DMS153 (cell line): ENCODE results near the gene OR2AG2.

ENCODE experiments used
- DNase-seq: peaks from one replicate; lab custom pipeline; 2025; lab: John Stamatoyannopoulos, UW

OR2AG2 gene

DNA sequence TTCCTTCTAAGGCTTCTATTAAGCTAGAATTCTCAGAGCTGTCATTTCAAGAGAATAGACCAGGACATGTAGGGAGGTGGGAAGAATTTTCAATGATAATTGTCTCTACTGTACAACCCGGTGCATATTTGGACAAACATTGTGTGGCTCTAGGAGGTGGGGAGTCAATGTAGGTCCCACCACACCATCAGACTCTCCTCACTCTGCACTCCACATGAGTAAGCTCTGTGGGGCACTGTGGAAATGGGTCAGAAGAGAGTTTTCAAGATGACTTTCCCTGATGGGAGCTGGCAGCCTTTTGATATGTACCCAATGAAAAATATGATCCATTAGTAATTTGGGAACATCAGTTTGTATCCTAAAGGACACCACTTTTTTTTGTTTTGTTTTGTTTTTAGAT is 33.2 kb downstream of the OR2AG2 start:
- no peak for DNase-seq

- no peak for DNase-seq
Observed at GRCh38 chr11:6737872-6738466, 33.8 kb downstream of the OR2AG2 start.

DNA sequence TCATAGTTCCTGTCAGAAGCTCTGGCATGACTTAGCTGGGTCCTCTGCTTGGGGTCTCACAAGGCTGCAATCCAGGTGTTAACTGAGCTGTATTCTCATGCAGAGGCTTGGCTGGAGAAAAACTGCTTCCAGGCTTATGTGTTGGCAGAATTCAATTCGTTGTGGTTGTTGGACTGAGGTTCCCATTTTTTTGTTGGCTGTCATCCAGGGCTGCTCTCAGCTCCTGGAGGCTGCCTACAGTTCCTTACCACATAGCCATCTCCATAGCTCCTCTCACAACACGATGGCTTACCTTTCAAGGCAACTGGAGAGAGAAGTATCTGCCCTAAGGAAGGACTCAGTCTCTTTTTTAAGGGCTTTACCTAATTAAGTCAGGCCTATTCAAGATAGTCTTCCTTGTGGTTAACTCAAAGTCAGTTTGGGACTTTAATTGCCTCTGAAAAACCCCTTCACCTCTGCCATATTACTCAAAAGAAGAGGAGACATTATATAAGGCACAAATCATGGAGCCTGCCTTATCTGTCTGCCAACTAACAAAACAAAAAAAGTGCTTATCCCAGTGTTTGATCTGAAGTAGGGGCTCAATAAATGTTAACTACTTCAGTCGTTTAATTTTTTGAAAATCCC is 35.2 kb downstream of the OR2AG2 start:
- DNase-seq: no peak

- DNase-seq: no peak
Observed at GRCh38 chr11:6735306-6735705, 36.5 kb downstream of the OR2AG2 start.

DNA sequence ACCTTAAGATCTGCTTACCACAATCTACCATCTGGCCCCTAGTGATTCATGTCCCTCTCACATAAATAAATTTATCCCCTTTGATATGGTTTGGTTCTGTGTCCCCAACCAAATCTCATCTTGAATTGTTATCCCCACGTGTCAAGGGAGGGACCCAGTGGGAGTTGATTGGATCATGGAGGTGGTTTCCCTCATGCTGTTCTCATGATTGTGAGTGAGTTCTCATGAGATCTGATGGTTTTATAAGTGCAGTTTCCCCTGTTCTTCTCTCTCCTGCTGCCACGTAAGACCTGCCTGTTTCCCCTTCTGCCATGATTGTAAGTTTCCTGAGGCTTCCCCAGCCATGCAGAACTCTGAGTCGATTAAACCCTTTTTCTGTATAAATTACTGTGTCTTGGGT is 37.2 kb downstream of the OR2AG2 start:
- no peak for DNase-seq

DNA sequence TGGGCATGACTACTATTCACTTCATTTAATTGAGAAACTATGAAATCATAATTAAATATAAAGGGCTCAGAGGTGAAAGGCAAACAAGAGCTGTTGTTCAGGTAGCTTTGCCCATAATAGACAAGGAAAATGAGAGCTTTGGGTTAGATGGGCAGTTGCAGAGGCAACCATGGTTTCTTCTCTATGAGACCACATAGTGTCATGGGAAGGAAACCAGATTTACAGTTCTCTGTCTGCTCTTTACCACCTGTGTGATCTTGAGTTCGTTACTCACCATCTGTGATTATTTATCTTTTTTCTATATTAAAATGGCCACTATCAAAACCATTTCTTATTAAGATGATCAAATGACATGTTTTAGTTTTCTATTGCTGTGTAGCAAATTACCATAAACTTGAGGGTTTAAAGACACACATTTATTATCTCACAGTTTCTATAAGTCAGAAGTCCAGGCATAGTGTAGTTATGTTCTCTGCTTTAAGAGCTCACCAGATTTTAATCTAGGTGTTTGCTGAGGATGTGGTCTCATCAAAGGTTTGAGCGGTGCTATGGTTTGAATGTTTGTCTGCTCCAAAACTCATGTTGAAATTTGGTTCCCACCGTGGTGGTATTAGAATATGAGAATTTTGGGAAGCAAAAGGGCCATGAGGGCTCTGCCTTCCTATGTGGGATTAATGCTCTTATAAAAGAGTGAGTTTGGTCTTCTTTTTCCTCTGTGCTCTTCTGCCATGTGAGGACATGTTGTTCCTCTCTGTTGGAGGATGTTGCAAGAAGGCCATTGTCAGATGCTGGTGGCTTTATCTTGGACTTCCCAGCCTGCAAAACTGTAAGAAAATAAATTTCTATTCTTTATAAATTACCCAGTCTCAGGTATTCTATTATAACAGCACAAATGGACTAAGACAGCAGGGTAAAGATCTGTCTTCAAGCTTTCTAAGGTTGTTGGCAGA is 38.2 kb downstream of the OR2AG2 start:
- no peak for DNase-seq

DNA sequence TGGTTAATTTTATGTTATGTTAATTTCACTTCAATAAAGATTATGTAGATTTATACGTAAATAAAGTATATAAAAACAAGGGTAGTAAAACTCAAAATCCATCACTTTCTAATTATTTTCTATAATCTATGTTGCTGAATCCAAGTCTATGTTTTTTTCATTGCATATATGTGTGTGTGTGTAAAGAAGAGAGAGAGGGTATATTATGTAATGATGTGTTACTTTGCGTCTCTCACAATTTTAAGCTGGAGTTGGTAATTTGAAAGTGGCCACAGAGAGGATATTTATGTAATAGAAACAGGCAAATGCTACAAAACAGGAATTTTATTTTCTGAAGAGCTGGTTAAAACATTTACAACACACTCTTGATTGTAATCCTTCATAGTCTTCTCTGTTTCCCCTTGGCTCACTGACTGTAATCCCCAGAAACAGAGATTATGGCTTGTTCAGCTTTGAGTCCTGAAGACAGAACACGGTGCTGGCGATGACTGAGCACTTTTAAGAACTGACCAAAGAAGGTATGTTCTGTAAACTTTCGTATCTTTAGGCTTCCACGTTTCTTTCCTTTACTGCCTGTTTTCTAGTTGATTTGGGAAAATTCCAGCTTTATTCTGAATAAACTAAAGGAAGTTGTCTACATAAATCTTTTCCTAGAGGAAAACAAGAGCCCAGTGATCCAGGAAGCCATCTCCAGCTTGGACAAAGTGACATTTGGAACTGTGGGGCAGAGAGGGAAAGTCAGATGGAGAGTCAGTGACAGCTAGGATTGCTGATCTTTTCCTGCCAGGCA is 43.6 kb downstream of the OR2AG2 start:
- DNase-seq: no peak

- DNase-seq: no peak
Observed at GRCh38 chr11:6725386-6725896, 46.3 kb downstream of the OR2AG2 start.

DNA sequence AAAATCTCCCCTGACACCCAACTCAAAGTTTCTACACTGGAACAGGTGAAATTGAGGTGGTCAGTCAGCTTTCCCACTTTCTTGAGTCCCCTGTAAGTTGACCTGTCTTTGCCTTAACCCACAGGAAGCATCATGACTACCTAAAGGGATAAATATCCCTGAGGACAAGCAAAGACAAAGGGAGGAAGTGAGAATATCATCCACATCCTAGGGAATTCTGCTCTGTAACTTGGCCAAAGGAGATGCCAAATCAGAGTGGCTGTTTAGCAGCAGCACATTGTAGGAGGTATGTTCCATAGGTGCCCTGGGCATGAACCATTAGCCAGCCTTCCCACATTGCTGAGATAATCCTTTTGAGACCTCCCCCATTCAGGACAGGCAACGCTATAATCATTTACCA is 47.8 kb downstream of the OR2AG2 start:
- DNase-seq: no peak

DNA sequence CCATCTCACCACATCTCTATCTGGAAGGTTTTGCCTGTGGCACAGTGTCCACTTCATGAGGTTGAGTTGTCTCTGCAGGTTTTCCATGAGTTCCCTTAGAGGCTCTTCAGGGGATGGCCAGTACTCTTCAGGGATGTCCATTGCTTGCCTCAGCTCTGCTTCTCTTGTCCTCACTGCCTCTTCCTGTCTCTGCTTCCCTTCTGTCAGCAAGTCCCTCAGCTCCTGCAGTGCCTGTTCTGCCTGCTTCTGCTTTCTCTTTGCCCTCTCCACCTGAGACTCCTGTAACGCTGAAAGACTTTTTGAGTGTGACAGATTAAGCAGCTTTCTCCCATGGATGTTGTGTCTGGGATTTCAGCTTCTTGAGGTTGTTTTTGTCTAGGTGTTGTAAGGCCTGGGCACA is 50.4 kb downstream of the OR2AG2 start:
- DNase-seq: no peak

GRCh38 chr11:6719576-6719975 is 52.2 kb downstream of the OR2AG2 start:
- no peak for DNase-seq

DNA sequence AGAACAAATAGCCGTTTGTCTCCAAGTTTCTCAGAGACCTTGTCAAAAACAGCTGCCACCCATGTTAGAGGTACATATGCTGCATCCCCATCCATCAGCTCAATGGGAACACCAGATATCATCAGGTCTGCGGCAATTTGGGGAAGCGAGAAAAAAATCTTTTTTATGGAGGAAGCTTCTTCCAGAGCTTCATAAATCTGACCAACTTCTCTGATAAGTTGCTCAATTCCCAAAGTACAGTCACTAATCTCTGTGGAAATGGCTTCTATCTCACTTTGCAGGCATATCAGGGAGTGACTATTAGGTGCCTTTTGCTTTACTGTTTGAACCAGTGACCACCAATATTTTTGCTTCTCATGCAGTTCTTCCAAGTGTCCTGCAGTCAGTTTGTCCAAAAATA is 54.4 kb downstream of the OR2AG2 start:
- DNase-seq: no peak
